Measurements from ENCODE around the gene WSCD1. TPM values are rescaled to one million over a fixed set of nuclear protein-coding genes. Genes with fewer than 3 reads are reported as not detected.

WSCD1 gene
- total and polyA plus RNA-seq, 2 of the 4 experiments (the other 2 are of a cell fraction) = 0.07 TPM; not detected in 1

- TF ChIP-seq RCOR1 (IDR thresholded peaks at IDR 0.05; ENCODE audit: insufficient replicate concordance, low read length) (no peak), RFX5 (IDR thresholded peaks at IDR 0.05; ENCODE audit: low read depth, low read length) (no peak), USF2 (IDR thresholded peaks at IDR 0.05; ENCODE audit: low read depth, low read length) (no peak)
- TF ChIP-seq, protein P1, sequence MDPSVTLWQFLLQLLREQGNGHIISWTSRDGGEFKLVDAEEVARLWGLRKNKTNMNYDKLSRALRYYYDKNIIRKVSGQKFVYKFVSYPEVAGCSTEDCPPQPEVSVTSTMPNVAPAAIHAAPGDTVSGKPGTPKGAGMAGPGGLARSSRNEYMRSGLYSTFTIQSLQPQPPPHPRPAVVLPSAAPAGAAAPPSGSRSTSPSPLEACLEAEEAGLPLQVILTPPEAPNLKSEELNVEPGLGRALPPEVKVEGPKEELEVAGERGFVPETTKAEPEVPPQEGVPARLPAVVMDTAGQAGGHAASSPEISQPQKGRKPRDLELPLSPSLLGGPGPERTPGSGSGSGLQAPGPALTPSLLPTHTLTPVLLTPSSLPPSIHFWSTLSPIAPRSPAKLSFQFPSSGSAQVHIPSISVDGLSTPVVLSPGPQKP (IDR thresholded peaks at IDR 0.05; ENCODE audit: borderline replicate concordance, low read depth, low read length) = no peak
- dilution Hi-C loops (cut with HindIII; ENCODE audit: low sequenced_read_pairs, unreplicated experiment) (no loop called here), intact Hi-C loops (cut with micrococcal nuclease) (no loop called here), in situ Hi-C loops (cut with MboI; ENCODE audit: low sequenced_read_pairs) (no loop called here)
- Histone ChIP-seq H2BK120ac (ENCODE audit: low read depth, low read length) (no peak overlapping the region), H3K18ac (ENCODE audit: low read depth, low read length) (no peak overlapping the region), H4K20me1 (ENCODE audit: insufficient read depth, low read length) (no peaks in the 10 kb centered on the region), H3K14ac (replicated peaks; ENCODE audit: low read depth, low read length) (no peak overlapping the region), H2BK5ac (ENCODE audit: low read depth, low read length, poor library complexity, severe bottlenecking) (no peak overlapping the region), H4K5ac (ENCODE audit: low read depth, low read length) (no peak overlapping the region), H3K9me3 (ENCODE audit: control insufficient read depth, insufficient read depth, low read length) (peaks cover 15% of the 10 kb centered on the region), H2AK5ac (ENCODE audit: low read depth, low read length) (no peak overlapping the region), H3K27me3 (ENCODE audit: control insufficient read depth, insufficient read depth, low read length) (no peaks in the 10 kb centered on the region), H4K91ac (ENCODE audit: insufficient read depth, low read depth, low read length) (no peak overlapping the region), H4K8ac (ENCODE audit: low read depth in 2 of 2, low read length in 2 of 2) (no peak overlapping the region), H2AFZ (replicated peaks; ENCODE audit: low read length, poor library complexity) (no peak overlapping the region), H3K9ac (ENCODE audit: low read depth, low read length) (no peak overlapping the region), H3K56ac (ENCODE audit: extremely low read depth, insufficient read depth, low read length) (no peak overlapping the region), H3K4me2 (ENCODE audit: low read depth, low read length) (no peak overlapping the region), H3K79me1 (ENCODE audit: low read depth in 1 of 2, low read length in 2 of 2) (no peaks in the 10 kb centered on the region), H3K4me3 (ENCODE audit: insufficient read depth, low read depth, low read length) (no peak overlapping the region), H3K9me1 (ENCODE audit: insufficient read depth, low read length) (no peaks in the 10 kb centered on the region), H3K4me1 (ENCODE audit: control insufficient read depth, insufficient read depth, low read length) (no peaks in the 10 kb centered on the region), H3K27ac (ENCODE audit: insufficient read depth, low read length) (no peak overlapping the region), H3K23ac (ENCODE audit: low read depth, low read length) (no peak overlapping the region), H3K4ac (ENCODE audit: low read depth, low read length) (no peak overlapping the region), H2AK9ac (replicated peaks; ENCODE audit: low read depth, low read length, poor library complexity) (no peak overlapping the region), H3K36me3 (ENCODE audit: control insufficient read depth, insufficient read depth, low read length) (no peaks in the 10 kb centered on the region), H2BK15ac (ENCODE audit: low read depth, low read length) (no peak overlapping the region), H2BK20ac (ENCODE audit: low read depth, low read length) (no peak overlapping the region)
- no TSS peak for BruUV-seq (replicated peaks)
- ATAC-seq (ENCODE audit: low read depth) = no peak
- no peak for DNase-seq
- CTCF ChIA-PET = no interaction called here
- WGBS, 2 experiments (ENCODE audit: extremely low coverage in 2 of 2, insufficient read length in 1 of 2) = no CpG with 5 or more reads among the region's 6 CpGs
- POLR2A ChIA-PET (ENCODE audit: unreplicated experiment) = no interaction called here
Observed at GRCh38 chr17:6142701-6143100, 72.5 kb downstream of the WSCD1 start.

Data from IMR-90 (cell line).